ENCODE data around the gene EVA1B. TPM values are rescaled to one million over a fixed set of nuclear protein-coding genes. Genes with fewer than 3 reads are reported as not detected.

Gene EVA1B
- total RNA-seq, 1 experiment from 2014 or later = 12.4 TPM

DNA sequence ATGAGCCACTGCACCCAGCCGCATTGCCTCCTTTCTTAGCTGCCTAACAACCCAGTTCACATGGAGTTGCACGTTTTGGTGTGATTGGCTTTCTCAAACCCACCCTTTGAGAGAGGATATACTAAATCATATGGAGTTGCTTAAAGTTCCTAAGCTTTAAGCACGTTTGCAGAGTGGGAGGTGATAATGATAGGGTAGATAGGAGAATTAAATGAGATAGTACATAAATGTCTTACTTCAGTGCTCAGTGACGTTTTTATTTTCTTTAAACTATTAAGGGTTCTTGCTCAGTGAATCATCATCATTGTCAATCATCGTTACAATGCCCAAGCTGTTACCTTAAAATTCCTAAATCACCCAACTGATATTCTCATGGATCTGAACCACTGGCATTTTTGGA is 20.2 kb downstream of the EVA1B start:
- intact Hi-C loops (cut with micrococcal nuclease; ENCODE audit: unreplicated experiment) = loop anchor here (10.0 kb wide), 1 partner anchor 82 kb away; the partner anchor contains the start of gene STK40
- ChIA-PET POLR2A (ENCODE audit: unreplicated experiment) (no interaction called here), CTCF (no interaction called here)
- Histone ChIP-seq H2AFZ (no peak overlapping the region), H3K79me2 (ENCODE audit: low read depth) (peaks cover 19% of the 10 kb centered on the region), H3K9me2 (ENCODE audit: insufficient read depth) (no peaks in the 10 kb centered on the region), H3F3A (ENCODE audit: insufficient read depth, low read depth) (peaks cover 64% of the 10 kb centered on the region), H3K4me2 (no peak overlapping the region), H3K27me3 (ENCODE audit: insufficient read depth, low read depth) (no peaks in the 10 kb centered on the region), H3K4me1 (replicated peaks; ENCODE audit: insufficient read depth) (peaks cover 30% of the 10 kb centered on the region), H3K4me3 (no peak overlapping the region), H3K36me3 (ENCODE audit: low read depth) (peaks cover 24% of the 10 kb centered on the region), H3K9me3 (ENCODE audit: insufficient read depth, low read depth) (no peaks in the 10 kb centered on the region), H3K27ac (no peak overlapping the region), H4K20me1 (ENCODE audit: insufficient read depth) (no peaks in the 10 kb centered on the region)
- DNase-seq = no peak
- no peak for TF ChIP-seq EZH2 (IDR thresholded peaks at IDR 0.05; ENCODE audit: low read depth)
- TF ChIP-seq, protein P1, sequence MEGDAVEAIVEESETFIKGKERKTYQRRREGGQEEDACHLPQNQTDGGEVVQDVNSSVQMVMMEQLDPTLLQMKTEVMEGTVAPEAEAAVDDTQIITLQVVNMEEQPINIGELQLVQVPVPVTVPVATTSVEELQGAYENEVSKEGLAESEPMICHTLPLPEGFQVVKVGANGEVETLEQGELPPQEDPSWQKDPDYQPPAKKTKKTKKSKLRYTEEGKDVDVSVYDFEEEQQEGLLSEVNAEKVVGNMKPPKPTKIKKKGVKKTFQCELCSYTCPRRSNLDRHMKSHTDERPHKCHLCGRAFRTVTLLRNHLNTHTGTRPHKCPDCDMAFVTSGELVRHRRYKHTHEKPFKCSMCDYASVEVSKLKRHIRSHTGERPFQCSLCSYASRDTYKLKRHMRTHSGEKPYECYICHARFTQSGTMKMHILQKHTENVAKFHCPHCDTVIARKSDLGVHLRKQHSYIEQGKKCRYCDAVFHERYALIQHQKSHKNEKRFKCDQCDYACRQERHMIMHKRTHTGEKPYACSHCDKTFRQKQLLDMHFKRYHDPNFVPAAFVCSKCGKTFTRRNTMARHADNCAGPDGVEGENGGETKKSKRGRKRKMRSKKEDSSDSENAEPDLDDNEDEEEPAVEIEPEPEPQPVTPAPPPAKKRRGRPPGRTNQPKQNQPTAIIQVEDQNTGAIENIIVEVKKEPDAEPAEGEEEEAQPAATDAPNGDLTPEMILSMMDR (conservative IDR thresholded peaks at IDR 0.05) = no peak
- BruUV-seq (replicated peaks) = no TSS peak

DNA sequence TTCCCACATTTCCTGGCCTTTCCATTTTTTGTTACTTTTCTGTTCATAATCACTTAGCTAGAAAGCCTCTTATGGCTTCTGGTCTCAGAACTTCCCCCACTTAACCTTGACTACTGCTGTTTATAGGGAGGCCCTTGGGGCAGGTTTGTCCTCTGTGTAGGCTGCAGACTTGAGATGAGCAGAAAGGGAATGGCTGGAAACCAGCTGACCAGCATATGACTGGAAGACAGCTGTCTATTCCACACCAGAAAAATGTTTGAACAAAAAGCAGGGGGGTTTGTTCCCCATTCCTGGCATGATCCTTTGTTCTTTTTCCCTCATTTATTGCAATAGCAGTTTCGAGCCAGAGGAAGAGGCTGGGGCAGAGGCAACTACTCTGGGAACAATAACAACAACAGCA is 22.2 kb downstream of the EVA1B start:
- no peaks in the 10 kb centered on the region for H3K9me3 ChIP-seq (ENCODE audit: insufficient read depth, low read depth)
- H4K20me1 ChIP-seq (ENCODE audit: insufficient read depth) = no peaks in the 10 kb centered on the region
- no peak overlapping the region for H2AFZ ChIP-seq
- ChIA-PET CTCF (interaction anchor here (1.2 to 1.6 kb wide), 2 partner anchors 49 to 152 kb away, joined by 5 to 10 read pairs; partner anchors contain the start of gene TRAPPC3), POLR2A (ENCODE audit: unreplicated experiment) (no interaction called here)
- peak overlapping the region; percentile 67 for H3K4me2 ChIP-seq
- peaks cover 19% of the 10 kb centered on the region for H3K79me2 ChIP-seq (ENCODE audit: low read depth)
- peak overlapping the region; percentile 89 for H3K27ac ChIP-seq
- no peak for DNase-seq
- no peaks in the 10 kb centered on the region for H3K9me2 ChIP-seq (ENCODE audit: insufficient read depth)
- H3K4me1 ChIP-seq (replicated peaks; ENCODE audit: insufficient read depth) = peaks cover 37% of the 10 kb centered on the region
- peaks cover 79% of the 10 kb centered on the region for H3F3A ChIP-seq (ENCODE audit: insufficient read depth, low read depth)
- H3K27me3 ChIP-seq (ENCODE audit: insufficient read depth, low read depth) = no peaks in the 10 kb centered on the region
- peaks cover 31% of the 10 kb centered on the region for H3K36me3 ChIP-seq (ENCODE audit: low read depth)
- intact Hi-C loops (cut with micrococcal nuclease; ENCODE audit: unreplicated experiment) = loop anchor here (2.0 to 10.0 kb wide), 2 partner anchors 84 to 120 kb away; partner anchors contain the start of gene STK40
- TF ChIP-seq EZH2 (IDR thresholded peaks at IDR 0.05; ENCODE audit: low read depth) = no peak
- TF ChIP-seq, protein P1 (conservative IDR thresholded peaks at IDR 0.05) = no peak
- no TSS peak for BruUV-seq (replicated peaks)
- H3K4me3 ChIP-seq = no peak overlapping the region

GRCh38 chr1:36300526-36300925 is 22.9 kb downstream of the EVA1B start:
- no TSS peak for BruUV-seq (replicated peaks)
- TF ChIP-seq, protein P1 (conservative IDR thresholded peaks at IDR 0.05) = no peak
- no peak for TF ChIP-seq EZH2 (IDR thresholded peaks at IDR 0.05; ENCODE audit: low read depth)
- H3K4me3 ChIP-seq = no peak overlapping the region
- H3K79me2 ChIP-seq (ENCODE audit: low read depth) = peaks cover 19% of the 10 kb centered on the region
- peaks cover 32% of the 10 kb centered on the region for H3K4me1 ChIP-seq (replicated peaks; ENCODE audit: insufficient read depth)
- peaks cover 33% of the 10 kb centered on the region for H3K36me3 ChIP-seq (ENCODE audit: low read depth)
- H3K9me2 ChIP-seq (ENCODE audit: insufficient read depth) = no peaks in the 10 kb centered on the region
- no peaks in the 10 kb centered on the region for H3K9me3 ChIP-seq (ENCODE audit: insufficient read depth, low read depth)
- peak in 1 of 2 experiments; percentile 60 for DNase-seq
- intact Hi-C loops (cut with micrococcal nuclease; ENCODE audit: unreplicated experiment) = loop anchor here (2.0 to 10.0 kb wide), 2 partner anchors 84 to 120 kb away; partner anchors contain the start of gene STK40
- ChIA-PET POLR2A (ENCODE audit: unreplicated experiment) (interaction anchor here (0.5 to 0.7 kb wide), 4 partner anchors 15 to 443 kb away, joined by 3 to 10 read pairs (median 6); partner anchors contain the start of gene TRAPPC3), CTCF (interaction anchor here (0.5 to 1.6 kb wide), 16 partner anchors 15 to 151 kb away, joined by 3 to 13 read pairs (median 6); partner anchors contain the start of genes THRAP3 and TRAPPC3)
- peak overlapping the region; percentile 89 for H3K27ac ChIP-seq
- peaks cover 75% of the 10 kb centered on the region for H3F3A ChIP-seq (ENCODE audit: insufficient read depth, low read depth)
- H4K20me1 ChIP-seq (ENCODE audit: insufficient read depth) = no peaks in the 10 kb centered on the region
- H3K27me3 ChIP-seq (ENCODE audit: insufficient read depth, low read depth) = no peaks in the 10 kb centered on the region
- no peak overlapping the region for H2AFZ ChIP-seq
- H3K4me2 ChIP-seq = peak overlapping the region; percentile 67
